RWPE2 (cell line): ENCODE measurements around the gene SMAD7.

Source experiments
- ATAC-seq: fragments of 200-7000 bp; cut with Tn5 transposase; 3 replicates; pipeline ENCODE4 v1.9.1; 2021; ENCODE audit warnings: low read depth
- DNase-seq: peaks from one replicate; pipeline ENCODE4 v3.0.0-alpha.2; 2020; ENCODE audit warnings: low spot score
- H3K27ac ChIP-seq: fragments of 450-650 bp; 2 replicates; pipeline ENCODE4 v1.5.1; 2017; ENCODE audit warnings: mild to moderate bottlenecking; ENCODE audit not compliant: poor library complexity, severe bottlenecking
- H3K27me3 ChIP-seq: fragments of 250-450 bp; sonication (Bioruptor Pico); 2 replicates; pipeline ENCODE4 v1.5.1; 2021; ENCODE audit warnings: mild to moderate bottlenecking, moderate library complexity; ENCODE audit not compliant: insufficient read depth, poor library complexity, severe bottlenecking
- H3K36me3 ChIP-seq: fragments of 250-450 bp; sonication (Bioruptor Pico); 2 replicates; pipeline ENCODE4 v1.5.1; 2020; ENCODE audit warnings: low read depth, mild to moderate bottlenecking, moderate library complexity
- H3K4me1 ChIP-seq: fragments of 250-450 bp; sonication (Bioruptor Pico); 2 replicates; pipeline ENCODE4 v1.5.1; 2021; ENCODE audit warnings: mild to moderate bottlenecking, moderate library complexity; ENCODE audit not compliant: insufficient read depth, poor library complexity, severe bottlenecking
- H3K4me3 ChIP-seq: fragments of 250-450 bp; sonication (Bioruptor Pico); 2 replicates; pipeline ENCODE4 v1.5.1; 2021; ENCODE audit warnings: mild to moderate bottlenecking, moderate library complexity; ENCODE audit not compliant: severe bottlenecking
- H3K9me3 ChIP-seq: fragments of 250-450 bp; sonication (Bioruptor Pico); 2 replicates; pipeline ENCODE4 v1.5.1; 2021; ENCODE audit warnings: mild to moderate bottlenecking, moderate library complexity; ENCODE audit not compliant: severe bottlenecking
- CTCF ChIP-seq: fragments of 450-650 bp; IDR thresholded peaks from one replicate; pipeline ENCODE4 v1.5.1; 2017; ENCODE audit warnings: mild to moderate bottlenecking, moderate library complexity; ENCODE audit not compliant: poor library complexity, severe bottlenecking

SMAD7 gene

GRCh38 chr18:48920408-48921038 lies 30.2 kb downstream of the SMAD7 start:
- Histone ChIP-seq H3K4me3 (no peak overlapping the region), H3K9me3 (no peaks in the 10 kb centered on the region), H3K36me3 (peaks cover 25% of the 10 kb centered on the region), H3K4me1 (peaks cover 32% of the 10 kb centered on the region), H3K27ac (no peak overlapping the region), H3K27me3 (no peaks in the 10 kb centered on the region)
- DNase-seq (no peak), ATAC-seq (no peak)
- TF ChIP-seq CTCF: no peak

GRCh38 chr18:48919547-48919946 lies 31.2 kb downstream of the SMAD7 start:
- peaks cover 24% of the 10 kb centered on the region for H3K4me1 ChIP-seq
- ATAC-seq (no peak), DNase-seq (no peak)
- H3K9me3 ChIP-seq: no peaks in the 10 kb centered on the region
- H3K27me3 ChIP-seq: no peaks in the 10 kb centered on the region
- H3K4me3 ChIP-seq: no peak overlapping the region
- H3K36me3 ChIP-seq: peaks cover 25% of the 10 kb centered on the region
- TF ChIP-seq CTCF: no peak
- no peak overlapping the region for H3K27ac ChIP-seq

GRCh38 chr18:48918660-48919456 lies 31.9 kb downstream of the SMAD7 start:
- Histone ChIP-seq H3K4me3 (no peak overlapping the region), H3K9me3 (no peaks in the 10 kb centered on the region), H3K4me1 (peaks cover 18% of the 10 kb centered on the region), H3K27ac (no peak overlapping the region), H3K36me3 (peaks cover 25% of the 10 kb centered on the region), H3K27me3 (no peaks in the 10 kb centered on the region)
- no peak for ATAC-seq
- no peak for TF ChIP-seq CTCF
- no peak for DNase-seq

- peaks cover 8% of the 10 kb centered on the region for H3K4me1 ChIP-seq
- ATAC-seq: no peak
- TF ChIP-seq CTCF: no peak
Observed at GRCh38 chr18:48917579-48918517, 32.9 kb downstream of the SMAD7 start.

More at GRCh38 chr18:48917579-48918517, 32.9 kb downstream of the SMAD7 start:
- H3K4me3 ChIP-seq: no peak overlapping the region
- H3K27me3 ChIP-seq: no peaks in the 10 kb centered on the region
- H3K36me3 ChIP-seq: peaks cover 25% of the 10 kb centered on the region
- no peak overlapping the region for H3K27ac ChIP-seq
- H3K9me3 ChIP-seq: no peaks in the 10 kb centered on the region
- DNase-seq: no peak
